Type B pancreatic cell (in vitro differentiated cells): ENCODE results near the gene RFTN1. TPM values are rescaled to one million over a fixed set of nuclear protein-coding genes. Genes with fewer than 3 reads are reported as not detected.

Experiments used
- DNase-seq: peaks from one replicate; pipeline ENCODE4 v3.0.0; 2021; ENCODE audit warnings: mixed read lengths; ENCODE audit not compliant: unreplicated experiment; ENCODE audit errors: extremely low spot score
- H3K27ac Mint-ChIP-seq: 2 replicates; pipeline ENCODE4 v1.8.0; 2021; ENCODE audit warnings: mild to moderate bottlenecking, mixed read lengths
- H3K27me3 Mint-ChIP-seq: 2 replicates; pipeline ENCODE4 v1.8.0; 2021; ENCODE audit warnings: mixed read lengths
- H3K36me3 Mint-ChIP-seq: 2 replicates; pipeline ENCODE4 v1.8.0; 2021; ENCODE audit warnings: mixed read lengths
- H3K4me1 Mint-ChIP-seq: one replicate; pipeline ENCODE4 v1.8.0; 2021; ENCODE audit warnings: mixed read lengths; ENCODE audit not compliant: unreplicated experiment
- H3K4me3 Mint-ChIP-seq: 2 replicates; pipeline ENCODE4 v1.8.0; 2021; ENCODE audit warnings: mild to moderate bottlenecking, mixed read lengths
- H3K9me3 Mint-ChIP-seq: 2 replicates; pipeline ENCODE4 v1.8.0; 2021; ENCODE audit warnings: mixed read lengths
- total RNA-seq: library from RNA; stranded (reverse); gene quantifications from 2 replicates; pipeline ENCODE4 v1.2.1, GENCODE V29; 2021; ENCODE audit warnings: low replicate concordance
- TF ChIP-seq, protein P1 (sequence below): fragments of 200-600 bp; sonication (generic); conservative IDR thresholded peaks from 2 replicates; pipeline ENCODE4 v1.5.0; 2021; ENCODE audit warnings: antibody characterized with exemption, mild to moderate bottlenecking

Gene RFTN1
- total RNA-seq, 1 donor from 2014 or later: 18.3 TPM

DNA sequence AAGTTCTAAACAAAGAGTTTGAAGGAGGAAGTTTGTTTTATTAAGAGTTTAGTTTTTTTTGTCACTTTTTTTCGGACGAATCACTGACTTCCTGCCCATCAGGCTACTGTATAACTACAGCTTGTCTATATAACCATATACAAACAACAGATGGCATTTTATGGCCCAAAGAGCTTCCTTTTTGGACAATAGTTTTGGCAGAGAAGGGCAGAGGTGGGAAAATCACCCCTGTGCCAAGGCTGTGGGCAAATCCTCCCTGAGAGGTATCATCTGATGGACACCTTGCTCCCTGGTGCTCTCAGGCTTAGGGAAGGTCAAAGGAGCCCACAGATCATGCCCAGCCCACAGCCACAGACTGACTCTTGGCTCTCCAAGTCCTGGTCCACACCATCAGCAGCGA is 135.1 kb downstream of the RFTN1 start:
- Mint-ChIP-seq H3K36me3 (no peaks in the 10 kb centered on the region), H3K27me3 (no peaks in the 10 kb centered on the region), H3K27ac (no peak overlapping the region), H3K4me3 (no peak overlapping the region), H3K4me1 (peaks cover 7% of the 10 kb centered on the region), H3K9me3 (no peaks in the 10 kb centered on the region)
- TF ChIP-seq, protein P1, sequence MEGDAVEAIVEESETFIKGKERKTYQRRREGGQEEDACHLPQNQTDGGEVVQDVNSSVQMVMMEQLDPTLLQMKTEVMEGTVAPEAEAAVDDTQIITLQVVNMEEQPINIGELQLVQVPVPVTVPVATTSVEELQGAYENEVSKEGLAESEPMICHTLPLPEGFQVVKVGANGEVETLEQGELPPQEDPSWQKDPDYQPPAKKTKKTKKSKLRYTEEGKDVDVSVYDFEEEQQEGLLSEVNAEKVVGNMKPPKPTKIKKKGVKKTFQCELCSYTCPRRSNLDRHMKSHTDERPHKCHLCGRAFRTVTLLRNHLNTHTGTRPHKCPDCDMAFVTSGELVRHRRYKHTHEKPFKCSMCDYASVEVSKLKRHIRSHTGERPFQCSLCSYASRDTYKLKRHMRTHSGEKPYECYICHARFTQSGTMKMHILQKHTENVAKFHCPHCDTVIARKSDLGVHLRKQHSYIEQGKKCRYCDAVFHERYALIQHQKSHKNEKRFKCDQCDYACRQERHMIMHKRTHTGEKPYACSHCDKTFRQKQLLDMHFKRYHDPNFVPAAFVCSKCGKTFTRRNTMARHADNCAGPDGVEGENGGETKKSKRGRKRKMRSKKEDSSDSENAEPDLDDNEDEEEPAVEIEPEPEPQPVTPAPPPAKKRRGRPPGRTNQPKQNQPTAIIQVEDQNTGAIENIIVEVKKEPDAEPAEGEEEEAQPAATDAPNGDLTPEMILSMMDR: no peak
- no peak for DNase-seq

DNA sequence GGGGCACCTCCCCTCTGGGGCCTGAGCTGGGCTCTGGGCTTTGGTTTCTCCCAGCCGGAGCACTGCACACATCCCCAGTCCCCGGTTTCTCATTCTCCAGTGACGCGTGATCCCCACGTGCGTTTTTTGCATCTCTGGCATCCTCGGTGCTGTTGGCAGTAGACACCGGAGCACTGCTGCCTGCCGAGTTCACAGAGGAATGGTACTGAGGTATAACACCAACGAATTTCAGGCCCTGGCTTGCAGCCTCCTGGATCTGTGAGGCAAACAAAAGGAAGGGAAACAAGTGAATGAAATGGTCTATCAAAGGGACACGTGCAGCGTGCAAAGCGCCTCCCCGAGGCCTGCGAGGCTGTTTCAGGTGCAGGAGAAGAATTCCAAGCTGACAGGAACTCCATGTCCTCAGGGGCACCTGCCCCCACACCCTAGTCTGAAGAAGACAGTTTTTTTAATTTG is 135.6 kb downstream of the RFTN1 start:
- no peak overlapping the region for H3K4me3 Mint-ChIP-seq
- H3K27ac Mint-ChIP-seq: no peak overlapping the region
- no peak for DNase-seq
- no peaks in the 10 kb centered on the region for H3K36me3 Mint-ChIP-seq
- no peaks in the 10 kb centered on the region for H3K9me3 Mint-ChIP-seq
- TF ChIP-seq, protein P1: no peak
- no peaks in the 10 kb centered on the region for H3K27me3 Mint-ChIP-seq
- peaks cover 12% of the 10 kb centered on the region for H3K4me1 Mint-ChIP-seq

DNA sequence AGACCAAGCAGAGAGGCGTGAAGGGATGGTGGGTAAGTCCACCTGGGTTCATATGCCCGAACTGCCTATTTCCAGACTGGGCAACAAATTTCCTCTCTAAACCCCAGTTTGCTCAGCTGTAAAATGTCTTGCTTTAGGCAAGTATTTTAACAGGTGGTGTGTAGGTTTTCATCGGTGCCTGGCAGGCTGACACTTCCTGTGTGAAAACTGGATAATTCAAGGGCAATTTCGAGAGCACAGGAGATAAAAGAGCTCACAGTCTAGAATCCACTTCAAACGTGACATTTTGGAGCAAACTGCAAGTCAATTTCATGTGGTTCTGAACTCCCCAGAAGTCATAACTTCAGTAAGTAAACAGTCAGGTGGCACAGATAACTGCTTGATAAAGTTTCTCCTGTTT is 136.3 kb downstream of the RFTN1 start:
- peaks cover 18% of the 10 kb centered on the region for H3K4me1 Mint-ChIP-seq
- no peaks in the 10 kb centered on the region for H3K9me3 Mint-ChIP-seq
- no peak overlapping the region for H3K27ac Mint-ChIP-seq
- H3K27me3 Mint-ChIP-seq: no peaks in the 10 kb centered on the region
- no peak overlapping the region for H3K4me3 Mint-ChIP-seq
- DNase-seq: no peak
- H3K36me3 Mint-ChIP-seq: no peaks in the 10 kb centered on the region
- TF ChIP-seq, protein P1: no peak

DNA sequence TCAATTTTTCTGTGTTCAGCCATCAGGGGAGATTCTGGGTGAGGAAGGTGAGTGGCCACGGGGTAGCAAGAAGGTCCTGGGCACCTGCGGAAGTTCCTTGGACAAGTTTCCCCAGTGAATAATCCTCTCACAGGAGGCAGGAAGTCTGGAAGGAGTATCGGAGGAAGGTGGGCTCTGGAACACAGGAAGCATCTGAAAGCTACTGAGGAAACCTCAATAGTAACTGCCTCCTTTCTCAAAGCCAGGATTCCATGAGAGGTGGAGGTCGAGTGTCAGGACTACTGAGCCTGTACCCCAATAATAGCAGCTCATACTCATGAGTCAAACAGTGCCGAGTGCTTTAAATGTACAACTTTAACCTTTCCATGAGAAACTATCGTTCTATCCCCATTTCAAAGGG is 137.6 kb downstream of the RFTN1 start:
- H3K9me3 Mint-ChIP-seq: no peaks in the 10 kb centered on the region
- H3K36me3 Mint-ChIP-seq: no peaks in the 10 kb centered on the region
- TF ChIP-seq, protein P1: no peak
- H3K27ac Mint-ChIP-seq: no peak overlapping the region
- no peak overlapping the region for H3K4me3 Mint-ChIP-seq
- DNase-seq: no peak
- H3K4me1 Mint-ChIP-seq: peaks cover 23% of the 10 kb centered on the region
- H3K27me3 Mint-ChIP-seq: no peaks in the 10 kb centered on the region

DNA sequence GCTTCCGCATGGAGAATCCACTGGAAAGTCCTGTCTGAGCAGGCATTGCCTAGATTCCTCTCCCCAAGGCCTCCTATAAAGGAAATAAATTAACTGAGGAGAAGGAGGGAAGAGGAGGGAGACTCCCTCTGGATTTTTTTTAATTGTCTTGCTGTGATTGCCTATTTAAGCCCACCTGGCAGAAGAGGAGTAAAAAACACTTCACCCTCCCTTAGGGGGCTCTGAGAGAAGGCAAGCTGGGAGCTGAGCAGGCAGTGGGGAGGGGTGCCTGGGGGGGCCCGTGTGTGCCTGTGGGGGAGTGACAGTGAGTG is 138.6 kb downstream of the RFTN1 start:
- no peaks in the 10 kb centered on the region for H3K9me3 Mint-ChIP-seq
- no peaks in the 10 kb centered on the region for H3K36me3 Mint-ChIP-seq
- H3K4me3 Mint-ChIP-seq: no peak overlapping the region

More for the DNA sequence above, 138.6 kb downstream of the RFTN1 start:
- TF ChIP-seq, protein P1: no peak
- Mint-ChIP-seq H3K27ac (no peak overlapping the region), H3K4me1 (peaks cover 29% of the 10 kb centered on the region), H3K27me3 (no peaks in the 10 kb centered on the region)
- DNase-seq: no peak
